Mucosa of stomach (tissue), 1 donor: ENCODE results near the gene PTRH1.
"Not testable (repeated sequence)": the region's sequence is repeated elsewhere in the genome, so short reads cannot be mapped to it uniquely, and the experiment has no call there.

Experiments used
- H3K27me3 ChIP-seq: one replicate; pipeline ENCODE4 v1.7.0; 2013; ENCODE audit warnings: mild to moderate bottlenecking, low read length; ENCODE audit not compliant: control insufficient read depth, insufficient read depth
- H3K36me3 ChIP-seq: one replicate; pipeline ENCODE4 v1.7.0; 2013; ENCODE audit warnings: low read length; ENCODE audit not compliant: control insufficient read depth, insufficient read depth
- H3K4me1 ChIP-seq: one replicate; pipeline ENCODE4 v1.7.0; 2013; ENCODE audit warnings: mild to moderate bottlenecking, low read length; ENCODE audit not compliant: control insufficient read depth, insufficient read depth
- H3K4me3 ChIP-seq: one replicate; pipeline ENCODE4 v1.7.0; 2013; ENCODE audit warnings: low read length
- H3K9ac ChIP-seq: one replicate; pipeline ENCODE4 v1.7.0; 2013; ENCODE audit warnings: mild to moderate bottlenecking, low read length, moderate library complexity
- H3K9me3 ChIP-seq: one replicate; pipeline ENCODE4 v1.7.0; 2013; ENCODE audit warnings: mild to moderate bottlenecking, low read length, moderate library complexity; ENCODE audit not compliant: control insufficient read depth
- donor health status: Pancreatic carcinoma.

The PTRH1 gene

GRCh38 chr9:127715470-127716337, at the start of gene PTRH1, which contains the start of gene TTC16:
PTRH1 (minus strand) TSS chr9:127715663; CDS start chr9:127715639, 24 bp downstream.
TTC16 (plus strand) TSS chr9:127716079; CDS start chr9:127716146, 67 bp downstream.
- Histone ChIP-seq H3K4me3 (peak within 1 kb of the TSS; percentile 78), H3K36me3 (no peaks in the 10 kb centered on the region), H3K9me3 (no peaks in the 10 kb centered on the region), H3K9ac (peak within 1 kb of the TSS; percentile 74), H3K4me1 (peaks cover 6% of the 10 kb centered on the region), H3K27me3 (no peaks in the 10 kb centered on the region)

- H3K9ac ChIP-seq, result no peak overlapping the region
- H3K4me1 ChIP-seq, result no peaks in the 10 kb centered on the region
- H3K36me3 ChIP-seq, result no peaks in the 10 kb centered on the region
- no peak overlapping the region for H3K4me3 ChIP-seq
- no peaks in the 10 kb centered on the region for H3K9me3 ChIP-seq
- H3K27me3 ChIP-seq, result peaks cover 8% of the 10 kb centered on the region
These were observed 48.5 kb upstream of the PTRH1 start for GRCh38 chr9:127763918-127764384.

- H3K4me3 ChIP-seq, result no peak overlapping the region
- H3K27me3 ChIP-seq, result peaks cover 8% of the 10 kb centered on the region
- H3K36me3 ChIP-seq, result no peaks in the 10 kb centered on the region
- no peaks in the 10 kb centered on the region for H3K9me3 ChIP-seq
- H3K4me1 ChIP-seq, result no peaks in the 10 kb centered on the region
- H3K9ac ChIP-seq, result no peak overlapping the region
These were observed 46.7 kb upstream of the PTRH1 start for GRCh38 chr9:127762111-127762676.

GRCh38 chr9:127761491-127761956, 46.1 kb upstream of the PTRH1 start:
- H3K4me1 ChIP-seq, result no peaks in the 10 kb centered on the region
- no peaks in the 10 kb centered on the region for H3K36me3 ChIP-seq
- H3K9ac ChIP-seq, result no peak overlapping the region
- peaks cover 8% of the 10 kb centered on the region for H3K27me3 ChIP-seq
- no peaks in the 10 kb centered on the region for H3K9me3 ChIP-seq
- no peak overlapping the region for H3K4me3 ChIP-seq

- Histone ChIP-seq H3K4me3 (no peak overlapping the region), H3K9ac (no peak overlapping the region), H3K4me1 (no peaks in the 10 kb centered on the region), H3K9me3 (no peaks in the 10 kb centered on the region), H3K36me3 (no peaks in the 10 kb centered on the region), H3K27me3 (peaks cover 10% of the 10 kb centered on the region)
These were observed 45.6 kb upstream of the PTRH1 start for GRCh38 chr9:127761061-127761460.

GRCh38 chr9:127758843-127759242, 43.4 kb upstream of the PTRH1 start:
- H3K4me3 ChIP-seq, result no peak overlapping the region
- peaks cover 29% of the 10 kb centered on the region for H3K27me3 ChIP-seq
- H3K9ac ChIP-seq, result no peak overlapping the region

GRCh38 chr9:127756776-127757175, 41.3 kb upstream of the PTRH1 start:
- not testable (repeated sequence) for H3K9ac ChIP-seq, H3K36me3 ChIP-seq, H3K9me3 ChIP-seq, H3K4me1 ChIP-seq, H3K4me3 ChIP-seq
- peaks cover 38% of the 10 kb centered on the region for H3K27me3 ChIP-seq

More at GRCh38 chr9:127758843-127759242, 43.4 kb upstream of the PTRH1 start:
- H3K4me1 ChIP-seq, result no peaks in the 10 kb centered on the region
- H3K9me3 ChIP-seq, result no peaks in the 10 kb centered on the region
- no peaks in the 10 kb centered on the region for H3K36me3 ChIP-seq

GRCh38 chr9:127756233-127756632, 40.8 kb upstream of the PTRH1 start:
- Histone ChIP-seq H3K4me1 (no peaks in the 10 kb centered on the region), H3K9ac (no peak overlapping the region), H3K36me3 (no peaks in the 10 kb centered on the region), H3K27me3 (peaks cover 37% of the 10 kb centered on the region), H3K4me3 (no peak overlapping the region), H3K9me3 (no peaks in the 10 kb centered on the region)

- Histone ChIP-seq H3K9me3 (no peaks in the 10 kb centered on the region), H3K27me3 (peaks cover 37% of the 10 kb centered on the region), H3K4me3 (no peak overlapping the region), H3K36me3 (no peaks in the 10 kb centered on the region), H3K4me1 (no peaks in the 10 kb centered on the region), H3K9ac (no peak overlapping the region)
These were observed 39.9 kb upstream of the PTRH1 start for GRCh38 chr9:127755061-127756060.

GRCh38 chr9:127754099-127755060, 38.9 kb upstream of the PTRH1 start:
- Histone ChIP-seq H3K9me3 (no peaks in the 10 kb centered on the region), H3K4me3 (no peak overlapping the region), H3K36me3 (no peaks in the 10 kb centered on the region), H3K4me1 (no peaks in the 10 kb centered on the region), H3K9ac (no peak overlapping the region), H3K27me3 (peaks cover 37% of the 10 kb centered on the region)

- Histone ChIP-seq H3K4me1 (no peaks in the 10 kb centered on the region), H3K9ac (no peak overlapping the region), H3K27me3 (peaks cover 37% of the 10 kb centered on the region), H3K9me3 (no peaks in the 10 kb centered on the region), H3K36me3 (no peaks in the 10 kb centered on the region), H3K4me3 (no peak overlapping the region)
These were observed 38.2 kb upstream of the PTRH1 start for GRCh38 chr9:127753622-127754021.
